ENCODE data around the gene KPNA6. TPM values are rescaled to one million over a fixed set of nuclear protein-coding genes. Genes with fewer than 3 reads are reported as not detected.

Gene KPNA6
- polyA plus RNA-seq, 1 donor (not counting 4 experiments of a cell fraction or from before 2014, with no cell fraction given): 42.6 TPM

DNA sequence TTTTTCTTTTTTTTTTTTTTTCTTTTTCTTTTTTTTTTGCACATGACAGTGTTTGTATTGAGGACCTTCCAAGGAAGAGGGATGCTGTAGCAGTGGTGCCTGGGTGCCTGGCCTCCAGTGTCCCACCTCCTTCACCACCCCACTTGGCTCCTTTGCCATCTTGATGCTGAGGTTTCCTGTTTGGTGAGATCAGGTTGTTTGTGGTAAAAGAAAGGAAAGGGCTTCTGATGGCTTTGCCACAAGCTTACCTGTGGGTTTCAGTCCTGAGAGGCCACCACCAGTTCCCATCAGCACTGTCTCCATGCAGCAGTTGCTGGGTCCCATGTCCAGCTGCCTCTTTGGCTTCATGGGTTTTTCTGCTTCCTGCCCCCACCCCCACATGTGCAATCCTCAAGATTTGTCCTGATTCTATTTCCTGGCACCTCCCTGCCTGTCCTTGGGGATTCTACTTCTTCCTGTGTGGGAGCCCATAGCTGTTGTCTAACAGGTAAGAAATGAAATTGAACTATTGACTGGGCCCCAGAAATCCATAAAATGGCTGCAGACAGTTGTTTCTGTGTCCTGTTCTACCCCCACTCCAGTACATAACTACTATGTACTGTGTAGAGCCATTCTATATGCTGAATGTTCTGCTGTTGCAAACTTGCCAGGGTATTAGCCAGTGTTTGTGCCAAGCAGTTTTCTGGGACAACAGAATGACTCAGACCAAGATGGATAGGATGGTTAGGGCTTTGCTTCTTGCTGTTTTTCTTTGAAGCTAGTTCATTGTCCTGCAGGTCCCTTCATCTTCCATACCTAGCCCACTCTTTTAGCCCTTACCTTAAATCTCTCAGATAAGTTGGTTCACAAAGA lies 88.3 kb downstream of the KPNA6 start:
- H3K27me3 ChIP-seq (ENCODE audit: control insufficient read depth, extremely low read depth, insufficient read depth, low read length): no peaks in the 10 kb centered on the region
- no peak overlapping the region for H2AFZ ChIP-seq (ENCODE audit: control insufficient read depth, low read length)
- no peak overlapping the region for H3K4me2 ChIP-seq (ENCODE audit: control insufficient read depth, extremely low read depth, insufficient read depth, low read depth, low read length)
- no peak overlapping the region for H3K9ac ChIP-seq (ENCODE audit: control insufficient read depth, extremely low read depth, insufficient read depth, low read length)
- FAIRE-seq (no peak), DNase-seq (ENCODE audit: low read depth, low spot score) (no peak)
- dilution Hi-C loops (cut with MboI; ENCODE audit: extremely low pct_ligation_motif_present, low sequenced_read_pairs): no loop called here
- peaks cover 39 to 55% of the 10 kb centered on the region in 2 experiments for H3K36me3 ChIP-seq (ENCODE audit: control insufficient read depth in 2 of 2, extremely low read depth in 1 of 2, insufficient read depth in 2 of 2, low read length in 2 of 2)
- H3K9me1 ChIP-seq (ENCODE audit: control insufficient read depth, extremely low read depth, insufficient read depth, low read length): no peaks in the 10 kb centered on the region
- no peak for TF ChIP-seq EZH2 (IDR thresholded peaks at IDR 0.05; ENCODE audit: low read length)
- TF ChIP-seq, protein P1, sequence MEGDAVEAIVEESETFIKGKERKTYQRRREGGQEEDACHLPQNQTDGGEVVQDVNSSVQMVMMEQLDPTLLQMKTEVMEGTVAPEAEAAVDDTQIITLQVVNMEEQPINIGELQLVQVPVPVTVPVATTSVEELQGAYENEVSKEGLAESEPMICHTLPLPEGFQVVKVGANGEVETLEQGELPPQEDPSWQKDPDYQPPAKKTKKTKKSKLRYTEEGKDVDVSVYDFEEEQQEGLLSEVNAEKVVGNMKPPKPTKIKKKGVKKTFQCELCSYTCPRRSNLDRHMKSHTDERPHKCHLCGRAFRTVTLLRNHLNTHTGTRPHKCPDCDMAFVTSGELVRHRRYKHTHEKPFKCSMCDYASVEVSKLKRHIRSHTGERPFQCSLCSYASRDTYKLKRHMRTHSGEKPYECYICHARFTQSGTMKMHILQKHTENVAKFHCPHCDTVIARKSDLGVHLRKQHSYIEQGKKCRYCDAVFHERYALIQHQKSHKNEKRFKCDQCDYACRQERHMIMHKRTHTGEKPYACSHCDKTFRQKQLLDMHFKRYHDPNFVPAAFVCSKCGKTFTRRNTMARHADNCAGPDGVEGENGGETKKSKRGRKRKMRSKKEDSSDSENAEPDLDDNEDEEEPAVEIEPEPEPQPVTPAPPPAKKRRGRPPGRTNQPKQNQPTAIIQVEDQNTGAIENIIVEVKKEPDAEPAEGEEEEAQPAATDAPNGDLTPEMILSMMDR (optimal IDR thresholded peaks at IDR 0.05 in 1 of 3, IDR thresholded peaks at IDR 0.05 in 1 of 3, conservative IDR thresholded peaks at IDR 0.05 in 1 of 3; ENCODE audit: extremely low read depth in 1 of 3, insufficient read depth in 2 of 3, low read length in 3 of 3): no peak
- no peaks in the 10 kb centered on the region for H3K79me2 ChIP-seq (ENCODE audit: control insufficient read depth, insufficient read depth, low read length)
- H4K20me1 ChIP-seq (ENCODE audit: control insufficient read depth, extremely low read depth, insufficient read depth, low read length): no peaks in the 10 kb centered on the region
- peaks cover 9% of the 10 kb centered on the region for H3K4me1 ChIP-seq (ENCODE audit: control insufficient read depth, extremely low read depth, insufficient read depth, low read length)
- no peaks in the 10 kb centered on the region for H3K9me3 ChIP-seq (ENCODE audit: control insufficient read depth, low read depth, low read length)
- H3K4me3 ChIP-seq (ENCODE audit: control insufficient read depth in 2 of 3, extremely low read depth in 1 of 3, insufficient read depth in 2 of 3, low read depth in 1 of 3, low read length in 3 of 3): no peak overlapping the region
- H3K27ac ChIP-seq (ENCODE audit: control insufficient read depth, insufficient read depth, low read length): no peak overlapping the region

DNA sequence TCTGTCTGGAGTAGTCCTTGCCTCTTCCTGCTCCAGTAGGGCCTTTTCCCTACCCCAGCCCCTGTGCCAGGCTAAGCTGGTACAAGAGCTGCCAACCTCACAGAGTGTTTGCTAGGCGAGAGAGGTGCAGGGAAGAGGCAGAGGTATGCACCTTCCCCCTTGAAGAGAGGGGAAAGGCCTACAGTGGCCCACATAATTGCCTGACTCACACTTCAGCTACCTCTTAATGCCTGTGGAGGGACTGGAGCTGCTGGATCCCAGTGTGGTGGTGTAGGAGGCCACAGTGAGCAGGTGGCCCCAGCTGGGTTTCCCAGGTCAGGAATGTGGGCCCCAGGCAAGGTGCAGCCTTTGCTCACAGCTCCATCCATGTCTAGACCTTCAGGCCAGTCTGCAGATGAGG lies 89.2 kb downstream of the KPNA6 start:
- Histone ChIP-seq H3K9me3 (ENCODE audit: control insufficient read depth, low read depth, low read length) (no peaks in the 10 kb centered on the region), H3K4me3 (ENCODE audit: control insufficient read depth in 2 of 3, extremely low read depth in 1 of 3, insufficient read depth in 2 of 3, low read depth in 1 of 3, low read length in 3 of 3) (no peak overlapping the region), H3K79me2 (ENCODE audit: control insufficient read depth, insufficient read depth, low read length) (no peaks in the 10 kb centered on the region), H3K36me3 (ENCODE audit: control insufficient read depth in 2 of 2, extremely low read depth in 1 of 2, insufficient read depth in 2 of 2, low read length in 2 of 2) (peaks cover 33 to 46% of the 10 kb centered on the region in 2 experiments), H3K9ac (ENCODE audit: control insufficient read depth, extremely low read depth, insufficient read depth, low read length) (no peak overlapping the region), H3K27ac (ENCODE audit: control insufficient read depth, insufficient read depth, low read length) (no peak overlapping the region), H3K4me2 (ENCODE audit: control insufficient read depth, extremely low read depth, insufficient read depth, low read depth, low read length) (no peak overlapping the region), H3K9me1 (ENCODE audit: control insufficient read depth, extremely low read depth, insufficient read depth, low read length) (no peaks in the 10 kb centered on the region), H3K27me3 (ENCODE audit: control insufficient read depth, extremely low read depth, insufficient read depth, low read length) (no peaks in the 10 kb centered on the region), H2AFZ (ENCODE audit: control insufficient read depth, low read length) (no peak overlapping the region), H3K4me1 (ENCODE audit: control insufficient read depth, extremely low read depth, insufficient read depth, low read length) (peaks cover 14% of the 10 kb centered on the region), H4K20me1 (ENCODE audit: control insufficient read depth, extremely low read depth, insufficient read depth, low read length) (no peaks in the 10 kb centered on the region)
- TF ChIP-seq EZH2 (IDR thresholded peaks at IDR 0.05; ENCODE audit: low read length): no peak
- TF ChIP-seq, protein P1 (optimal IDR thresholded peaks at IDR 0.05 in 1 of 3, IDR thresholded peaks at IDR 0.05 in 1 of 3, conservative IDR thresholded peaks at IDR 0.05 in 1 of 3; ENCODE audit: extremely low read depth in 1 of 3, insufficient read depth in 2 of 3, low read length in 3 of 3): no peak
- FAIRE-seq: no peak
- dilution Hi-C loops (cut with MboI; ENCODE audit: extremely low pct_ligation_motif_present, low sequenced_read_pairs): no loop called here
- DNase-seq (ENCODE audit: low read depth, low spot score): no peak
